Nephron progenitor cell (in vitro differentiated cells): Measurements from ENCODE around the gene ZNF544.

Experiments used
- DNase-seq: peaks from one replicate; pipeline ENCODE4 v3.0.0; 2021
- H3K27ac Mint-ChIP-seq: 2 replicates; pipeline ENCODE4 v1.8.0; 2021; ENCODE audit warnings: mild to moderate bottlenecking, moderate library complexity, mixed read lengths
- H3K27me3 Mint-ChIP-seq: 2 replicates; pipeline ENCODE4 v1.8.0; 2021; ENCODE audit warnings: mild to moderate bottlenecking, low read depth, mixed read lengths; ENCODE audit not compliant: poor library complexity
- H3K36me3 Mint-ChIP-seq: 2 replicates; pipeline ENCODE4 v1.8.0; 2021; ENCODE audit warnings: low read depth, mixed read lengths
- H3K4me1 Mint-ChIP-seq: 2 replicates; pipeline ENCODE4 v1.8.0; 2021; ENCODE audit warnings: mixed read lengths
- H3K4me3 Mint-ChIP-seq: 2 replicates; pipeline ENCODE4 v1.8.0; 2021; ENCODE audit warnings: mild to moderate bottlenecking, moderate library complexity, mixed read lengths
- H3K9me3 Mint-ChIP-seq: 2 replicates; pipeline ENCODE4 v1.8.0; 2021; ENCODE audit warnings: mild to moderate bottlenecking, moderate library complexity, mixed read lengths
- CTCF ChIP-seq: fragments of 200-600 bp; sonication (generic); IDR thresholded peaks from 2 replicates; pipeline ENCODE4 v1.5.0; 2021; ENCODE audit warnings: antibody characterized with exemption

The ZNF544 gene

DNA sequence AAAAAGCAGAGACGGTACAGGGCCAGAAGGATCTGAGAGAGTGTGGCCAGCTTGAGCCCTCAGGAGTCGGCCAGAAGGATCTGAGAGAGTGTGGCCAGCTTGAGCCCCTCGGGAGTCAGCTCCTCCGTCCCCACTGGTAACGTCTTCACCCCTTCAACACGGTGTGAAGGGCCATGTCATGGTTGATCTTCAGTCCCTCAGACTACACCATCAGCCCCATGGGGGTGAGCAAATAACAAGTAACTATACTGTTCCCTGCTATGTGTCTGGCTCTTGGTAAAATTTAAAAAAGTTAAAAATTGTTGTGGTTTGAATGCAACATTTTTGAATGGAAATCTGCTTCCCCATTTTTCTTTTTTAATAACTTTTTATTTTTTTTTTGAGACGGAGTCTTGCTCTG lies 48.5 kb downstream of the ZNF544 start:
- H3K27me3 Mint-ChIP-seq = peaks cover 11% of the 10 kb centered on the region
- DNase-seq = no peak
- H3K4me1 Mint-ChIP-seq = peaks cover 31% of the 10 kb centered on the region
- TF ChIP-seq CTCF = no peak
- peak overlapping the region; percentile 65 for H3K4me3 Mint-ChIP-seq
- H3K27ac Mint-ChIP-seq = no peak overlapping the region
- peaks cover 97% of the 10 kb centered on the region for H3K36me3 Mint-ChIP-seq
- peaks cover 100% of the 10 kb centered on the region for H3K9me3 Mint-ChIP-seq

DNA sequence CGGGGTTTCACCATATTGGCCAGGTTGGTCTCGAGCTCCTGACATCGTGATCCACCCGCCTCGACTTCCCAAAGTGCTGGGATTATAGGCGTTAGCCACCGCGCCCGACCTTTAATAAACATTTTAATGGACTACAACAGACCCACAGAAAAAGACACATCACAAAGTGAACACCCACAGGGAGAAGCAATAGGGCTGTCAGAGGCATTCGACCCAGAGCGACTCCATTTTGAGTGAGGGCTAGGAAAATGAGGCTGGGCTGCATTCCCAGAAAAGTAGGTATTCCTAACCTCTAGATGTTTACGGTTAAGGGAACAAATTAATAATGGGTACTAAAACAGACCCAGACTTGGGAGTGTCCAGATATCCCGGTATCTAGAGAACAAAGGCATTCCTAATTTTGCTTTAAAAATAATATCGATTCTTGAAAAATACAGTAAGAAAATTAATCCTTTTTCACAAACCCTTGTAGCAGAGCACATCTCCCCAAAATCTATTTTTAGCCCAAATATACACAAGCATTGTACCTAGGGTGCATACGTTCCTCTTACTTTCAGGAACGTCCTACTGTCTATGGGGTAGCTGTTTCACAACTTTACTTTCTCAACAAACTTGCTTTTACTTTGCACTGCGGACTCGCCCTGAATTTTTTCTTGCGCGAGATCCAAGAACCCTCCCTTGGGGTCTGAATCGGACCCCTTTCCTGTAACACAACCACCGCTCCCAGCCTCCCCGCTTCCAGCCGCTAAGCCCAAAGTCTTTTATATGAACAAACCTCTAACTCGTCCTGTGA lies 49.2 kb downstream of the ZNF544 start:
- Mint-ChIP-seq H3K27ac (peak overlapping the region; percentile 99), H3K9me3 (peaks cover 98% of the 10 kb centered on the region), H3K36me3 (peaks cover 97% of the 10 kb centered on the region), H3K27me3 (peaks cover 11% of the 10 kb centered on the region), H3K4me3 (peak overlapping the region; percentile 93), H3K4me1 (peaks cover 31% of the 10 kb centered on the region)
- TF ChIP-seq CTCF = no peak
- no peak for DNase-seq

GRCh38 chr19:58278541-58279041 lies 49.9 kb downstream of the ZNF544 start, which contains the start of gene ZNF8:
ZNF8 (plus strand) TSS chr19:58278955; CDS start chr19:58279082, 127 bp downstream.
- peaks cover 97% of the 10 kb centered on the region for H3K36me3 Mint-ChIP-seq
- H3K27me3 Mint-ChIP-seq = peaks cover 11% of the 10 kb centered on the region
- peak within 1 kb of the TSS; percentile 99 for H3K27ac Mint-ChIP-seq
- peaks cover 98% of the 10 kb centered on the region for H3K9me3 Mint-ChIP-seq
- H3K4me3 Mint-ChIP-seq = peak within 1 kb of the TSS; percentile 93
- peaks cover 31% of the 10 kb centered on the region for H3K4me1 Mint-ChIP-seq
- TF ChIP-seq CTCF = no peak
- peak; percentile 94 for DNase-seq

- peak overlapping the region; percentile 99 for H3K27ac Mint-ChIP-seq
- peaks cover 97% of the 10 kb centered on the region for H3K36me3 Mint-ChIP-seq
- peak overlapping the region; percentile 93 for H3K4me3 Mint-ChIP-seq
- H3K27me3 Mint-ChIP-seq = peaks cover 11% of the 10 kb centered on the region
- no peak for TF ChIP-seq CTCF
- H3K9me3 Mint-ChIP-seq = peaks cover 95% of the 10 kb centered on the region
- DNase-seq = peak; percentile 77
- H3K4me1 Mint-ChIP-seq = peaks cover 31% of the 10 kb centered on the region
These were observed 50.6 kb downstream of the ZNF544 start for GRCh38 chr19:58279042-58279924.

DNA sequence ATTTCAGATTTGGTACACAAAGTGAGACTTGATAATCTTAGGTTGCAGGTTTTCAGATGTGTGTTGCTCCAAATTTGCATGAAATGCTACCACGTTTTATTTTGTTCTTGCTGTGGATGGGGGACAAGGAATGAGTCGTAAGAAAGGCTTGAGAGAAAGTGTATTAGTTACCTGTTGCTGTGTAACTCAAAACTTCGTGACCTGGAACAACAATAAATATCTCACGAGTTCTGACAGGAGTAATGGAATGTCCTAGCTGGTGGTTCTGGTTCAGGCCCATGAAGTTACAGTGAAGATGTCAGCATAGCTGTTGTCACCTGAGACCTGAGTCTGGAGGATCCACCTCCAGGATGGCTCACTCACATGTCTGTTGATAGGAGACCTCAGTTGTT lies 51.2 kb downstream of the ZNF544 start:
- Mint-ChIP-seq H3K36me3 (peaks cover 96% of the 10 kb centered on the region), H3K27ac (peak overlapping the region; percentile 99), H3K4me3 (peak overlapping the region; percentile 93), H3K9me3 (peaks cover 92% of the 10 kb centered on the region), H3K4me1 (peaks cover 31% of the 10 kb centered on the region), H3K27me3 (peaks cover 13% of the 10 kb centered on the region)
- no peak for TF ChIP-seq CTCF
- DNase-seq = no peak
